Measurements from ENCODE around the gene SRPK2.

- TF ChIP-seq CTCF (IDR thresholded peaks at IDR 0.05) = no peak
- TF ChIP-seq POLR2A (IDR thresholded peaks at IDR 0.05) = no peak
- TF ChIP-seq POLR2AphosphoS5 (IDR thresholded peaks at IDR 0.05; ENCODE audit: insufficient read depth in 1 of 2, low read depth in 1 of 2) = no peak
These were observed 249.3 kb downstream of the SRPK2 start for GRCh38 chr7:105139381-105139780.
